CD14-positive monocyte (primary cell): ENCODE data around the gene TRIM36. TPM values are rescaled to one million over a fixed set of nuclear protein-coding genes. Genes with fewer than 3 reads are reported as not detected.

ENCODE experiments used
- DNase-seq, 3 donors: peaks; one replicate each; pipeline ENCODE4 v3.0.0-alpha.2; 2011 to 2022
- H2AFZ ChIP-seq: 2 replicates; pipeline ENCODE4 v1.6.0; 2012; ENCODE audit warnings: mild to moderate bottlenecking, low read depth, low read length, inconsistent platforms; ENCODE audit not compliant: insufficient read depth, poor library complexity, severe bottlenecking
- H3K27ac ChIP-seq, 2 donors: 1 replicate in 1 of 2; 2 replicates in 1 of 2; pipeline ENCODE4 v1.5.1; 2012 to 2013; ENCODE audit warnings: low read length in 2 of 2, control low read depth in 1 of 2, inconsistent platforms in 1 of 2, low read depth in 1 of 2, mild to moderate bottlenecking in 1 of 2
- H3K27me3 ChIP-seq, 2 donors: one replicate each; pipeline versions ENCODE4 v1.6.0 to v1.6.1; 2011 to 2013; ENCODE audit warnings: low read length in 2 of 2; ENCODE audit not compliant: control insufficient read depth in 2 of 2, insufficient read depth in 2 of 2
- H3K36me3 ChIP-seq, 2 donors: replicated peaks in 1 of 2; 1 replicate in 1 of 2; 2 replicates in 1 of 2; pipeline versions ENCODE4 v1.5.1 to v1.6.1; 2012 to 2013; ENCODE audit warnings: low read length in 2 of 2, control low read depth in 1 of 2, inconsistent platforms in 1 of 2, mild to moderate bottlenecking in 1 of 2; ENCODE audit not compliant: insufficient read depth in 2 of 2, control insufficient read depth in 1 of 2
- H3K4me1 ChIP-seq, 2 donors: 1 replicate in 1 of 2; 2 replicates in 1 of 2; pipeline versions ENCODE4 v1.5.1 to v1.6.1; 2012 to 2013; ENCODE audit warnings: low read length in 2 of 2, control low read depth in 1 of 2, inconsistent platforms in 1 of 2, mild to moderate bottlenecking in 1 of 2, moderate library complexity in 1 of 2; ENCODE audit not compliant: insufficient read depth in 2 of 2, control insufficient read depth in 1 of 2
- H3K4me2 ChIP-seq: replicated peaks from 2 replicates; pipeline ENCODE3; 2012; ENCODE audit warnings: low read length, moderate library complexity, mild to moderate bottlenecking; ENCODE audit not compliant: poor library complexity, severe bottlenecking; ENCODE audit errors: extremely low read depth
- H3K4me3 ChIP-seq, 3 experiments: fragments of 200-600 bp in 1 of 3; sonication (generic) in 1 of 3; replicated peaks in 1 of 3; 1 replicate in 2 of 3; 2 replicates in 1 of 3; pipeline ENCODE4 v1.5.1; 2011 to 2013; ENCODE audit warnings: low read length in 3 of 3, mild to moderate bottlenecking in 3 of 3, control low read depth in 2 of 3, low read depth in 2 of 3, inconsistent platforms in 1 of 3, moderate library complexity in 1 of 3
- H3K79me2 ChIP-seq: 2 replicates; pipeline ENCODE4 v1.6.0; 2012; ENCODE audit warnings: mild to moderate bottlenecking, control low read depth, inconsistent platforms, low read length, moderate library complexity; ENCODE audit not compliant: insufficient read depth
- H3K9ac ChIP-seq: 2 replicates; pipeline ENCODE4 v1.6.0; 2017; ENCODE audit warnings: low read length, mild to moderate bottlenecking; ENCODE audit not compliant: insufficient read depth, poor library complexity, severe bottlenecking
- H3K9me3 ChIP-seq, 2 donors: replicated peaks in 1 of 2; 1 replicate in 1 of 2; 2 replicates in 1 of 2; pipeline versions ENCODE4 v1.5.1 to v1.6.1; 2012 to 2013; ENCODE audit warnings: low read length in 2 of 2, control low read depth in 1 of 2; ENCODE audit not compliant: control insufficient read depth in 1 of 2, insufficient read depth in 1 of 2
- H4K20me1 ChIP-seq: 2 replicates; pipeline ENCODE4 v1.6.0; 2012; ENCODE audit warnings: mild to moderate bottlenecking, low read length, control low read depth, moderate library complexity; ENCODE audit not compliant: insufficient read depth
- H3K27ac Mint-ChIP-seq, 7 donors: one replicate each; pipeline ENCODE4 v1.8.0; 2020; ENCODE audit warnings: mild to moderate bottlenecking in 7 of 7, mixed read lengths in 7 of 7, moderate library complexity in 6 of 7, inconsistent platforms in 2 of 7
- H3K27me3 Mint-ChIP-seq, 3 donors: one replicate each; pipeline ENCODE4 v1.8.0; 2021 to 2022; ENCODE audit warnings: low read depth in 3 of 3, mild to moderate bottlenecking in 3 of 3, mixed read lengths in 3 of 3, moderate library complexity in 3 of 3, inconsistent platforms in 1 of 3
- H3K36me3 Mint-ChIP-seq, 2 donors: one replicate each; pipeline ENCODE4 v1.8.0; 2020; ENCODE audit warnings: mixed read lengths in 2 of 2, inconsistent platforms in 1 of 2, mild to moderate bottlenecking in 1 of 2
- H3K4me1 Mint-ChIP-seq: one replicate; pipeline ENCODE4 v1.8.0; 2020; ENCODE audit warnings: mild to moderate bottlenecking, mixed read lengths
- H3K4me3 Mint-ChIP-seq, 2 donors: one replicate each; pipeline ENCODE4 v1.8.0; 2020; ENCODE audit warnings: mild to moderate bottlenecking in 2 of 2, mixed read lengths in 2 of 2, moderate library complexity in 1 of 2
- H3K9me3 Mint-ChIP-seq, 7 donors: one replicate each; pipeline ENCODE4 v1.8.0; 2020 to 2022; ENCODE audit warnings: mixed read lengths in 7 of 7, mild to moderate bottlenecking in 6 of 7, moderate library complexity in 6 of 7, inconsistent platforms in 2 of 7
- WGBS: methylation state at CpG from one replicate; pipeline ENCODE4 v1.1.5; 2013; ENCODE audit warnings: missing lambda C conversion rate; ENCODE audit not compliant: insufficient coverage; 5-methylcytosine and 5-hydroxymethylcytosine counted together
- intact Hi-C, 2 donors: fragments of 100-400 bp; cut with micrococcal nuclease; formaldehyde crosslinking; loops; one replicate each; pipeline versions ENCODE4 v1.15.0 to v1.15.1; 2023
- polyA plus RNA-seq, 3 donors: library from polyadenylated mRNA; depleted of rRNA in 1 of 3; unstranded in 2 of 3; stranded (reverse) in 1 of 3; fragments of 300-500 nt in 2 of 3; fragments of >200 nt in 1 of 3; fragmentation: Illumina TruSeq in 2 of 3; gene quantifications; 1 replicate in 2 of 3; 2 replicates in 1 of 3; pipeline ENCODE4 v1.2.3, GENCODE V29; 2012 to 2021
- TF ChIP-seq, protein P1 (sequence below): fragments of 200-600 bp; IDR thresholded peaks from one replicate; pipeline ENCODE4 v1.8.0; 2022; ENCODE audit warnings: antibody characterized with exemption, mild to moderate bottlenecking

TRIM36 gene
- polyA plus RNA-seq, 3 donors = 1.7 to 2.3 (median 1.9) TPM

- no peaks in the 10 kb centered on the region for H3K9me3 ChIP-seq
- intact Hi-C loops = no loop called here
- no peaks in the 10 kb centered on the region for H3K36me3 Mint-ChIP-seq
- peaks cover 0 to 5% (median 3%) of the 10 kb centered on the region in 7 donors for H3K9me3 Mint-ChIP-seq
- 90% methylated on average over 2 of the region's 5 CpGs for WGBS
- H3K79me2 ChIP-seq = no peaks in the 10 kb centered on the region
- DNase-seq = no peak
- H3K27ac Mint-ChIP-seq = no peak overlapping the region
- no peaks in the 10 kb centered on the region for H3K4me1 ChIP-seq
- TF ChIP-seq, protein P1, sequence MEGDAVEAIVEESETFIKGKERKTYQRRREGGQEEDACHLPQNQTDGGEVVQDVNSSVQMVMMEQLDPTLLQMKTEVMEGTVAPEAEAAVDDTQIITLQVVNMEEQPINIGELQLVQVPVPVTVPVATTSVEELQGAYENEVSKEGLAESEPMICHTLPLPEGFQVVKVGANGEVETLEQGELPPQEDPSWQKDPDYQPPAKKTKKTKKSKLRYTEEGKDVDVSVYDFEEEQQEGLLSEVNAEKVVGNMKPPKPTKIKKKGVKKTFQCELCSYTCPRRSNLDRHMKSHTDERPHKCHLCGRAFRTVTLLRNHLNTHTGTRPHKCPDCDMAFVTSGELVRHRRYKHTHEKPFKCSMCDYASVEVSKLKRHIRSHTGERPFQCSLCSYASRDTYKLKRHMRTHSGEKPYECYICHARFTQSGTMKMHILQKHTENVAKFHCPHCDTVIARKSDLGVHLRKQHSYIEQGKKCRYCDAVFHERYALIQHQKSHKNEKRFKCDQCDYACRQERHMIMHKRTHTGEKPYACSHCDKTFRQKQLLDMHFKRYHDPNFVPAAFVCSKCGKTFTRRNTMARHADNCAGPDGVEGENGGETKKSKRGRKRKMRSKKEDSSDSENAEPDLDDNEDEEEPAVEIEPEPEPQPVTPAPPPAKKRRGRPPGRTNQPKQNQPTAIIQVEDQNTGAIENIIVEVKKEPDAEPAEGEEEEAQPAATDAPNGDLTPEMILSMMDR = no peak
- no peak overlapping the region for H3K4me3 Mint-ChIP-seq
- H3K36me3 ChIP-seq = no peaks in the 10 kb centered on the region
- no peaks in the 10 kb centered on the region for H3K4me1 Mint-ChIP-seq
- H3K27ac ChIP-seq = no peak overlapping the region
- no peaks in the 10 kb centered on the region for H4K20me1 ChIP-seq
- H3K4me2 ChIP-seq = no peak overlapping the region
- H3K9ac ChIP-seq = no peak overlapping the region
- H3K27me3 ChIP-seq = no peaks in the 10 kb centered on the region
- no peak overlapping the region for H3K4me3 ChIP-seq
- no peak overlapping the region for H2AFZ ChIP-seq
- peaks cover 0 to 1% (median 0%) of the 10 kb centered on the region in 3 donors for H3K27me3 Mint-ChIP-seq
These were observed 43.4 kb downstream of the TRIM36 start for GRCh38 chr5:115126303-115126702.

- TF ChIP-seq, protein P1 = no peak
- Mint-ChIP-seq H3K9me3 (peaks cover 1 to 7% (median 5%) of the 10 kb centered on the region in 7 donors), H3K27me3 (peaks cover 0 to 3% (median 0%) of the 10 kb centered on the region in 3 donors), H3K4me1 (no peaks in the 10 kb centered on the region), H3K4me3 (no peak overlapping the region), H3K27ac (no peak overlapping the region), H3K36me3 (no peaks in the 10 kb centered on the region)
- intact Hi-C loops = no loop called here
- Histone ChIP-seq H3K9ac (no peak overlapping the region), H3K36me3 (no peaks in the 10 kb centered on the region), H3K27ac (no peak overlapping the region), H3K4me3 (no peak overlapping the region), H4K20me1 (no peaks in the 10 kb centered on the region), H3K9me3 (no peaks in the 10 kb centered on the region), H3K79me2 (no peaks in the 10 kb centered on the region), H3K27me3 (no peaks in the 10 kb centered on the region), H2AFZ (no peak overlapping the region), H3K4me2 (no peak overlapping the region), H3K4me1 (no peaks in the 10 kb centered on the region)
- no CpG with 5 or more reads among the region's 1 CpG for WGBS
- no peak for DNase-seq
These were observed 45.0 kb downstream of the TRIM36 start for GRCh38 chr5:115124741-115125140.
